ENCODE results near the gene SVIP.

SVIP gene, protein sequence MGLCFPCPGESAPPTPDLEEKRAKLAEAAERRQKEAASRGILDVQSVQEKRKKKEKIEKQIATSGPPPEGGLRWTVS

DNA sequence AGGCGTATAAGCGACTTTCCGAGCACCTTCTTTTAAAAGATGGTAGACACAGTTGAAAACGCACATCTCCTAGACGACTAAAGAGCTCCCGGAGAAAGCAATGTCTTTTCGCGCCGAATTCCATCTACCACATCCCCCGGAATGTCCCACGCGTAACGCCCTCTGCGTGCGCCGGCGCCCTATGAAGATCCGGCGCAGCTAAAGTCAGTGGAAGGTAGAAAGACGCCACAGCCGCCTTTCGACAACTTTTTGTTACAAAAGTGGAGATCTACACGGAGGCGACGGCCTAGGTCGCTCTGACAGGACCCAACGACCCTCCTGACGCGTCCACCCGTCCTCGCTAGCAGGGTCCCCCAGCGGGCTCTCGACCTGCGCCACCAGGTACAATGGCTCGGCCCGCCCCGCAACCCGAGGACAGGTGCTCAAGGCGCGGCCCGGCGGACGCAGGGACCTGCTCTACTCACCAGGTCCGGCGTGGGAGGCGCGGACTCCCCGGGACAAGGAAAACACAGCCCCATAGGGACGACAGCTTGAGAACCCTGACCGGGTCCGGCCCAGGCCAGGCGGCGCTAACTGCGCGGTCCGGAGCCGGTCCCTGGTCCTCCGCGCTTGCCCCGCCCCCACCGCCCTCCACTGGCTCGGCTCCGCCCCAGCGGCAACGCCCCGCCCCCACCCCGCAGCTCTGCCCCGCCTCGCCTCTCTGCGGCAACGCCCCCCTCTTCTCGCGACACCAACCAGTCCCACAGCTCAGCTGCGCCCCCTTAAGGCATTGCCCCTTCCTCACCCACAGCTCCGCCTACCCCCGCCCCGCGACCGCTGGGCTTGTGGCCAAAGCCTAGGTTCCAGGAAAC is at the start of gene SVIP:
SVIP (minus strand) TSS at position 571 of the 851 bp plus-strand sequence; CDS start at position 518, 53 bp downstream.
- peak; percentile 31 for DNase-seq

DNA sequence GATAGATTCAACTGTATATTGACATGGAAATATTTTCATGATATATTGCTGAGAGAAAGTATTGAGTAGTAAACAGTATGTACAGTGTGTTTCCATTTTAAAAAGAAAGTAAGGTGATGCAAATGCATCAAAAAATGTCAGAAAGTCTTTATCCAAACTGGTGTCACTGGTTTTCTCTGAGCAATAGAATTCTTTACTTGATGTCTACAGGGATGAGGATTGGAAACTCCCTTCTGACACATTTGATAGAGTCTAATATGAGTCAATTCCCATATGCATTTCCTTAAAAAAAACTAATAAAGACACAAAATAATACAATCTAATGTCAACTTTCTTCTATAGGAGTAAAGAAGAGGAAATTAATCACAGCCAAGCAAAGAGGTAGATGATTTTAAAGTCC is 49.0 kb upstream of the SVIP start:
- no peak for DNase-seq

DNA sequence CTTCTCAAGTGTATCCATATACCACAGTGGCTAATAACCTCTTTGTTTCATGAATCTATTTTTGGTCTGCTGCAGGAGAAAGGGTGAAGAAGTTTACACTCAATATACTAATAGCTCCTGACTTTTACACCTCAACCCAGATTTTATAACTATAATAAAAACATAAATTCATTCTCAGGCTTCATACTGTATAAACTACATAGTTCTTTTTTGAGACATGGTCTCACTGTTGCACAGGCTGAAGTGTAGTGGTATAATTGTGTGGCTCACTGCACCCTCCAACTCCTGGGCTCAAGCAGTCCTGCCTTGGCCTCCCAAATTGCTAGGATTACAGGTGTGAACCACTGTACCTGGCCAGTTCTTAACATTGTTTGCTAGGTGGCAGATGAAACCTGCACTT is 48.4 kb upstream of the SVIP start:
- no peak for DNase-seq

DNA sequence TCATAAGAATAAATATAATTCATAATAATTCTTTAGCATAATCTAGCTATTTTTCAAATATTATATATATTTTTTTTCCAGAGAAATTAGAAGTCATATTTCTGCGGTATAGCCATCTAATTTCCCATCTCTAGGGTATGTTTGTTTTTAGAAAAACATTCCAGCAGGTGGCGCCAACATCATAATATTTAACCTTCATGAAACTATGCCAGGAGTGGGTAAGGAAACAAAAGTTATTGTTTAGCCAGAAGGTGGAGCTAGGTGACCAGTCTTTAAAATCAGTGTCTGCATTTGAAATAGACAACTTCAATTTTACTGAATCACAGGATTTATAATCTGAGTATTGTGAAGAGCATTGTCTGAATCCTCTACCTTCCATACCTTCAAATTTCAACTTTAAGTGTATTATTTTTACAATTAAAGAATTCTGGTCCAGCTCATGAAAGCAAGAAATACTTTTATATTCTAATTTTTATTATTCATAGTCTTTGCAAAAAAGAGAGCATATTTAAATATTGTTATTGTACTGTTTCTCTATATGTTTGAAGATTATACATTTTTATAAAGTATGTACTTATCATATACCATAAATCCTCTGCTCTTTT is 46.4 kb upstream of the SVIP start:
- DNase-seq: no peak

DNA sequence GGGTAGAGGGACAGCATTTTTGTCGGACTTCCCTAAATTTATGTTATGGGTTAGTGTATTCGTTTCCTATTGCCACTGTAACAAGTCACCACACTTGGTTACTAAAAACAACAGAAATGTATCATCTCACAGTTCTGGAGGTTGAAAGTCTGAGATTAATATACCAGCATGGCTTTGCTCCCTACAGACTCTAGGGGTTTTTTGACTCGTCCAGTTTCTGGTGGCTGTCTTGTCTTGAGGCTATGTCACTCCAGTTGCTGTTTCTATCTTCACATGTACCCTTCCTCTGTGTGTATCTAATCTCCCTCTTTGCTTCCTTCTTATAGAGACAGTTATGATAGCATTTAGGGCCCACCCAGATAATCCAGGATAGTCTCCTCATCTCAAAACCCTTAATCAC is 39.7 kb upstream of the SVIP start:
- DNase-seq: no peak

DNA sequence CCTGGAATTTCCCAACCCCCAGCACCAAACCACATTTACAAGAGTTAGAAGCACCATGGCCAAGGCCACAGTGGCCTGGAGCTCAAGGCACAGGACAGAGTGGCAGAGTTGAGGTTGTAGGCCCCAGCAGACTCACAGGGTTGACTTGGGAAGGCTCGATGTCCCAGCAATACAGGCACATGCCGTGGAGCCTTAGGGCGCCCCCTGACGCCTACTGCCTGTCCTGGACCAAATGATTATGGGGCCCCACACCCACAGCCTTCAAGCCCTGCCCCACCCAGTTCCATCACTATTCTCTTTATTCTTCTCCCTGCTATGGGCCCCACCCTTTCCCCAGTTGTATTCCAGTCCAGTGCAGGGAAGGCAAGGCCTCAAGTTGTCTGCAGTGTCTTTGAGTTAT is 30.6 kb upstream of the SVIP start, which contains the start of gene CCDC179:
CCDC179 (minus strand) TSS at position 234 of the 400 bp plus-strand sequence; CDS start at position 181, 53 bp downstream.
- no peak for DNase-seq

DNA sequence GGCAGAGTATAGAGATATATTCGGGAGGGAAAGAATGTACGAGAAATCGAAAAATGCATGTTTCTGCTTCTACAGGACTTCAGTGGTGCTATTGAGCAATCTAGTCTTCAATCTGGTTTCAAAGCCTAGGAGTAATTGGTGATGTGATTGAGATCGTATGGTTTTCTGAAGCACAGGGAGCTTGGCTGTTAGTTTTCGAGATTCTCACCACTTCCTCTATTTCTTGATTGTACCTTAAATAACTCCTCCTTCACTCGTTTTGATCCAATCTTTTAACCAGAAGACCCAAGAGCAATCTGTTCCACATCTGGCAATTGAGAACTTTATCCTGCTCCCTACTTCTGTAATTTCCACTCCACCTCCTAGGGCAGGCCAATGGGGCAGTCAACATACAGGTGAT is 30.2 kb upstream of the SVIP start:
- no peak for DNase-seq

DNA sequence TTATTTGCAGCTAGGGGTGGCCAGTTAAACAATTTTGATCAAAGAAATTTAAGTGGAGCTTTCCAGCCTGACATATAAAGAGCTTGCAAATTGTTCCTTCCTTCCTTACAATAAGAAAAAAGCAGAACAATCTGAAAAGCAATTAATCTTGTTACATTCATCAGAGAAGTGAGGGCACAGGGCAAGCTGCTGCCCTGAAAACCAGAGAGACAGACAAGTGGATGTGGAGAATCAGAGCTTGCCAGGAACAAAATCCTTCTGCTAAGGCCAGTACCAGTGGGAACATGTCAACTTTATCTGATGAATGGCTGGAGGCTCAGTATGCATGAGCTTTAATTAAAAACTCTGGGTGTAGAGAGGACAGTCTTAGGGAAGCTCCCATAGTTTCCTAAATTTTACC is 21.9 kb upstream of the SVIP start:
- DNase-seq: no peak

DNA sequence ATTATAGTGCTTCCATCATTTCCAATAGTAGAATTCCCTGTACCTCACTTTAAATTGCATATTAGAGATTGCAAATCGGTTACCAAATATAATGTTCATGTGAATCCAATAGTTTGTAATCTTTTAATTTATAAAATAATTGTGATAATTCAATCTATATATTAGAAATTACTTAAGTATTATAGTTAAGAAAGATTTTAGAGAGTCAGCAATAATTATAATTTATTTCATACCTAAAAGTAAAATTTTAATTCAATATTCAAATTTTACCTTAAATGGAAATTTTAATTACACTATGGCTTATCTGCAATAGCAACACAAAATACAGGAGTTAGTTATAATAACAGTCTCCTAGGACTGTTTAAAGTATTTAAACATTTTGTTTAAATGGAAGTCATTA is 17.1 kb upstream of the SVIP start:
- no peak for DNase-seq

DNA sequence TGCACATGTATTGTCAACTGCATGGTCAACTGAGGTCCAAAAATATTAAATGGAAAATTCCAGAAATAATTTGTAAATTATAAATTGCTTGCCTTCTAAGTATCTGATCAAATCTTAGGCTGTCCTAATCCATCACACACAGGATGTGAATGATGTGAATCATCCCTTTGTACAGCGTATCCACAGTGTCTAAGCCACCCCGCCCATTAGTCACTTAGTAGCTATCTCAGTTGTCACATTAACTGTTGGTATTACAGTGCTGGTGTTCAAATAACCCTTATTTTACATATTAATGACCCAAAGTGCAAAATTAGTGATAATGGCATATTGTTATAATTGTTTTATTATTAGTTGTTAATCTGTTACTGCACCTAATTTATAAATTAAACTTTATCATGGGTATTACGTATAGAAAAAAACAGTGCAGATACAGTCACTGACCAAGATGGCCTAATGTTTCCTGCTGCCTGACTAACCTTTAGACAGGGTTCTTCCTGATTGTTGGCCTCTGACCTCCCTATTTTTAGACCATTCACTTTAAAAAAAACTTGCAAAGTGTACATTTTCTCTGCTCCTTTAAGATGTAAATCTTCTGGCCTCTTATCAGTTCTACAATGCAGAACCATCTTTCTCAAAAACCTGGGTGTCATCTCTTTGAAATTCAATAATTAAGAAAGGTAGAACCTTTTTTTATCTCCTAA is 2.9 kb upstream of the SVIP start:
- DNase-seq: no peak

DNA sequence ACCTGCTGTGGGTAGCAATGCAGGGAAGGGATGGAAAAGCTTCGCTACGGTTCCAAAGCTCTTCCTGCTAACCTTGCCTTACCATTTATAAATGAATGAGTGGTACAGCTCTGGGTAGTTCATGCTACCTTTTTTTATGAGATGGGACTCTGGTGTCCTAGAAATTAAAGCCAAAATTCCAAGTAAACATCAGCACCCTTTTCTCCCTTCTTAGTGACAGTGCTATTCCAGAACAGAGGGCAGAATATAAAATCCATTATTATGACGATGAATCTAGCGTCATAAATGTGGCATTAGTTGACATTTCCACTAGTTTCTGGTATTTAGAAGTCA is 447 bp upstream of the SVIP start:
- DNase-seq: no peak

DNA sequence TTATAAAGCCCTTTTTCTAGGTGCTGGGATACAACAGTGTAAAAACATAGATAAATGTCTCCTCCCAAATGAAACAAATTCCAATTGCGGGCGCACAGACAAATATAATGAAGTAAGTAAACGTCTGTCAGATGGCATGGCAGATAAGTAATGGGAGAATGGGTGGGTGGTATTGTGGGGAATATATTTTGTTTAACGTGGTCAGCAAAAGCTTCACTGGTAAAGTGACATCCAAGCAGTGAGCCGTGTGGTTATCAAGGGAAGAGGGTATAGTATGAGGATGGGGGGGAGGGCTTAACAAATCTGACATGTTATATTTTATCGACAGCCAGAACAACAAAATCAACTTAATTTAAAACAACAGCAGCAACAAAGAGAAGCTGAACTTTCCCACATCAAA is 1.2 kb downstream of the SVIP start:
- DNase-seq: no peak

DNA sequence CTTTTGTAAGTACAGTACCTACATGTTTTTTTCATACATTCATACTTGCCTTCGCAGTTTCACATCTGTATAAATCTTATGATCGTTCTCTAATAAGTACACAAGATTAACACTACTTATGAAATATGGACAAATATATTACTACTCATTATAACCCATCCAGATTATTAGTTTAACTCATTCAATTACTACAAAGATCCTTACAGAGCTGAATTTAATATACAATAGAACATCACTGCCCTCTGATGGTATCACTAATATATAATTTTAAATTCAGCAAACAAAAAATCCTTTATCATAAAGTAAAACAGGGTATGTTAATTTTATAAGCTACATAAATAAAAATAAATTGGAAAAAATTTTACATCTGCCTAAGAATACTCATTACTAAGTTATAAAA is 7.4 kb downstream of the SVIP start:
- no peak for DNase-seq

DNA sequence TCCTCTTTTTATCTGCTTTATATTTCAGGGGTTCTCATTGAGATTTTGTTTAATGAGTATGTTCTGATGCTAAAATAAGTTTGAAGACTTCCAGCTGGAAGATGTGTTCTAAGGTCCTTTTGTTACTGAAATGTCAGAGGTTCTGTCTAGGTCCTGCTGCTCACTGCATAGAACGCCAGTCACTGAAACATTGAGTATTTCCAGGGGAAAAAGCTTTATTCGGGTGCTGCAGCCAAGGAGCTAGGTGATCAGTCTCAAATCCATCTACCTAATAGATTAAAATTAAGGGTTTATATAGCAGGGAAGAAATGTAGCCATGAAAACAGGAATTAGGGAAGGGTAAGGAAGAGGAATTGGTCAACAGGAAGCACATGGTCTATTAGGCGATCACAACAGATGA is 19.7 kb downstream of the SVIP start:
- DNase-seq: no peak

DNA sequence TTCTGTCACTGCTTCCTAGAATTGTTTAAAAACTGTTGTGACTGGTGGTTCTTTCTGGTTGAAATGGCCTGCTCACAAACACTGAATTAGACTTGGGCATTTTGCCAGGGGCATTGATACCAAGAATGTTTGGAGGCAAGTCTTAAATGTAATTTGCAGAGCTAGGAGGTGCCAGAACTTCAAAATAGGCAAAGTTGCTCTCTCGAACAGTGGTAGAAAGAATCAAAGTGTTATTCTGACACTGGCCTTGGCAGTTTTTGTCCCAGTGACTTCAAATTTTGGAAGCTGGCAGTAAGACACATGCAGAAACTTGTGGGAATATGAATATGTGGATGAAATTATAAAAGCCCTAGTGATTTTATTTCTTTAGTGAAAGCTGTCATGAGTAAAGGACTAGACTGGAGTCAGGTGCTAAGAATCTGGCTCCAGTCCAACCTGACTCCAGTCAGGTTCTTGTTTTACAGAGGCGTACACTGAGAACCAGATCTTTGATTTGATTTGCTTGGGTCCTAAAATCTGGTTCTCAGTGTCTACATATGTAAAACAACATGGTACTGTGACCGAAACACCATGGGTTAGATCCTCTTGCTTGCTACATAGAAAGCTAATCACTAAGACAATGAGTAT is 20.9 kb downstream of the SVIP start:
- no peak for DNase-seq

DNA sequence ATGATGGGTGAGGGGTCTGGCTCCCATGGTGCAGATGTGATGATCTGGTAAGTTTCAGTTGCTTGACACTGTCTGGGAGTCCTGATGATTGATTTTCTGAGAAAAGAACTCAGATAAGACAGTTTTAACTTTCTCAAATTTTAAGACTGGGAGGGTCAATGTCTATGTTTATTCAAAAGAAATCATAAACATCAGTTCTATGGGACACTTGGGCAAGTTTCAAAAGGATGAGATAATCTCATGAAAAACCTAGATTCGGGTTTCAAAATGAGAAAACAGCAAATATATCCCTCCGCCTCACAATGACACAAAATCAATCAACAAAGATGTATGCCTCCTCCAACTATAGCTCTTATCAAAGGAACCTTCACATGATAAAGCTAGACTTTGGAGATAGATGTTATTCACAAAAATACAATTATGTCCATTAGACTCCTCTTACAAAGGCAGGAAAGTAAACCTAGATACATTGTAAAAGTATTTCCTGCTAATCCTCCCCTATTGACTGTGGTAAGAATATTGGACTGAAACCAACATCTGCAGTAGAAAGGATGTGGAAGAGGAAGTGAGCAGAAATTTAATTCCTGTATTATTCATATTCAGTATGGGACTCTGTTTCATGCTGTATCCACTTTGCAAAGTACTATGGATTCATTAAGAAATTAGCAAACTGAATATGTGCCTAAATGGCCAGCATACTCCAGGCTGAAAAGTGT is 21.6 kb downstream of the SVIP start:
- DNase-seq: no peak

DNA sequence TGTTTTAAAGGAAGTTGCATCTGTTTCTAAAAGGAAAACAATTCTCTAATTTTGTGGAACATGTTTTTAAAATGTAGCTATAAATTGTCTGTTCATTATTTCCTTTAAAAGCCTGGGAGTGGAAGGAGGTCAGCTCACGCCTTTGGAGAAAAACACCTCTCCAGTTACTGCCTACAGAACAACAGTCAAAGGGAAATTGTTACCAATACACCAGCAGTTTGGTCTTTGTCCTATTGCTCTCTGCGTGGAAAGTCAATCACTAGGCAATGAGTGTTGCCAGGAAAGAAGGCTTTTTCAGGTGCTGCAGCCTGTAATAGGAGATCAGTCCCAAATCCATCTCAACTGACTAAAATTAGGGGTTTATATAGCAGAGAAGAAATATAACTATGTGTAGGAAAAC is 22.2 kb downstream of the SVIP start:
- no peak for DNase-seq

DNA sequence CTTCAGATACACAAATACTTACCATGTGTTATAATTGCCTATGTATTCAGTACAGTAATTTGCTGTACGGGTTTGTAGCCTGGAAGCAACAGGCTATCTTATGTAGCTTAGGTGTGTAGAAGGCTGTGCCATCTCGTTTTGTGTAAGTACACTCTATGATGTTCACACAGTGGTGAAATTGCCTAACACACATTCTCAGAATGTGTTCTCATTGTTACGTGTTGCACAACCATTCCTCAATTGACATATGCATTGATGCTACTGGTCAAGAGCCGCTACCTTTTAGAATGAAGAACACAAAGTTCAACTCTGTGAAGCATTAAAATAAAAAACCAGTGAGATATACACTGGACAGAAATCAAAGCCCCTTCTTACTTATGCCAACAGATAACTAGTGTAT is 26.7 kb downstream of the SVIP start:
- DNase-seq: no peak

DNA sequence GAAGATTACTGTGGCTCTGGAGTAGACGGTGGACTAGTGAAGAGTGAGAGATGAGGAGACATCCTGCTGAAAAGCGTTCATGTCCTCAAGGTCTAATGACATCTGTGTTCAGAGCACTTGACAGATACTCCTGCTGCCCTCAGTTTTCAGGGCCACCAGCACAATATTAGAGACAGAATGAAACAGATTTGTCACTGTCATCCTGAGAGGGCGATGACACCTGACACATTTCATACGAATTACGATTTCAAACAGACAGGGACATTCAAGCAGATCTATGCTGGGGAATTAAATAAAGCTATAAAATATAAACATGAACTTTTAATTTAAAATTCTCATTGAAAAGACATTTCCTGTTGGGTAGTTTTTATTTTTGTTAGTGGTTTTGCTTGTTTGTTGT is 29.1 kb downstream of the SVIP start:
- DNase-seq: no peak

DNA sequence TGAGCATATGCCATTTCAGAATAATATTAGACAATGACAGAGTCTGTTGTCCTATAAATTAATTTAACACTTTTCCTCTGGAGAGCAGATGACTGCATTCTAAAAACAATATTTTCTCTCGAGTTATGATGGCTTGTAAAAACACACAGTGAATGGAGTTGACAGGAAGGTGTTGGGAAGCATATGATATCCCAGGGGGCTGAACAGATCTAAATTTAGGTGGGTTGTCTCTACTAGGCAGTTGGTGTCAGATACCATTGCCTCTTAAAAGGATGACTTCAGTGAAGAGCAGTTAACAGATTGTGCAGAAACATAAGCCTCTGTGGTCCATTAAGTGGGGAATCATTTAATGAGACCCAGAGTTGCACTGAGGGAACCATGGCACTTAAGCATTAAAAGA is 30.7 kb downstream of the SVIP start:
- DNase-seq: no peak

DNA sequence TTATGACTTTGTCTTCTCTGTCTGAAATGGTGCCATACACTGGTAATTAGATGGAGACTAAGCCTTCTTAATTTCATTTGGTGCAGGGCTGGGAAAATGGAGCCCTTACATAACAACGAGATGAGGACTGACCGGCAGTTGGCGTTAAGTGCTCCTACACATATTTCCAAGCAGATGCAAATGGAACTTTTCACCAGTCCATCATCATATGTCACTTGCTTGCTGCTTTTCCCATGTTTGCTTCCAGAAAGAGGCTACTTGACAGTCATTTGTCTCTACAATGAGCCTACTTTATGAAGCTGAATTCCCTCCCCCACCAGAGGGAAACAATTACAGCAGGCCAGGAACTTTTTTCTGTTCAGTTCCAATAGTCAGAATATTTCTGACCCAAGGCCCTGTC is 32.6 kb downstream of the SVIP start:
- no peak for DNase-seq

DNA sequence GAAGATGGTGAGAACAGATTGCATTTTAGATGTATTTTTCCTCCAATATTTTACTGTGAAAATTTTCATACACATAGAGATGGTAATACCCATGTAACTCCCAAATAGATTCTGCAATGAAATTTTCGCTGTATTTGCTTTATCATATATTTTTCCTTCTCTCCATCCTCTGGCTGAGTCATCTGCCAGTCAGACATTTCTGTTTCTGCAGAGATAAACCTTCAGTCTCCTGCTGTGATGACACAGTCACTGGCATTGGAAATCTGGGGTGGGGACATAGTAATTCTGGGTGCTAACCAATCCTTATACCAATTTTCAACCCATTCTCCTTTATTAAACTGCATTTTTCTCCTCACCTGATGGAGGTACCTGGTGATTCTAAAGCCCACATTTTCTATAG is 33.7 kb downstream of the SVIP start:
- no peak for DNase-seq

DNA sequence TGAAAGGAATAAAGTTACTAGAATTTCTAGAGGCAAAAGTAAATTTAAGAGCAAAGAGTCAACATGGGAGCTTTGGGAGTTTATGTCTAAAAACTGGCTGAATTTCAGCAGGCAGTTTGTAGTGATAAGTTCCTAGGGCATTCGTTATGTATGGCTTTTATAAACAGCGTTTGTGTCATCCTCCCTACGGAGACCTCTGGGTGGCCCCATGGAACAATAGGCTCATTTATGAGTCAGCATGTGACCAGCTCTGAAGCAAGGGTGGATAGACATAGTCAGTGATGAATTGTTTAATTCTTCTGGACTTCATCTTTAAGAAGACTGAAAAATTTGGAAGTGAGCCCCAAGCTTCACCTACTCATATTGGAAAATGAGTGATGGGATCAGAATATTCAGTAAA is 37.1 kb downstream of the SVIP start:
- no peak for DNase-seq
